GM10248 (cell line): Measurements from ENCODE around the gene PLCB1.

Source experiments
- CTCF ChIA-PET: fragments of 300-600 bp; sonication (Branson Sonifier 250); formaldehyde crosslinking; extraction: SDS; loops from one replicate; lab custom pipeline; 2021; ENCODE audit warnings: antibody characterized with exemption; lab: Yijun Ruan, JAX
- POLR2A ChIA-PET: fragments of 350-650 bp; sonication (Branson Sonifier 250); formaldehyde crosslinking; extraction: SDS; loops from one replicate; lab custom pipeline; 2020; ENCODE audit warnings: antibody characterized with exemption; lab: Yijun Ruan, JAX
- DNase-seq: peaks from one replicate; pipeline ENCODE4 v3.0.0; 2012; ENCODE audit errors: extremely low spot score
- TF ChIP-seq, protein P1 (sequence below): IDR thresholded peaks from 2 replicates; pipeline ENCODE4 v1.5.1; 2012; ENCODE audit warnings: mild to moderate bottlenecking, low read depth; ENCODE audit errors: extremely low read depth, missing control alignments, control extremely low read depth

PLCB1 gene

GRCh38 chr20:8401556-8401955 lies 269.5 kb downstream of the PLCB1 start:
- no peak for DNase-seq
- ChIA-PET POLR2A (no interaction called here), CTCF (interaction anchor here (1.0 to 1.9 kb wide), 3 partner anchors 11 to 17 kb away, joined by 3 to 10 read pairs (median 8); no protein-coding TSS in a partner anchor)
- TF ChIP-seq, protein P1, sequence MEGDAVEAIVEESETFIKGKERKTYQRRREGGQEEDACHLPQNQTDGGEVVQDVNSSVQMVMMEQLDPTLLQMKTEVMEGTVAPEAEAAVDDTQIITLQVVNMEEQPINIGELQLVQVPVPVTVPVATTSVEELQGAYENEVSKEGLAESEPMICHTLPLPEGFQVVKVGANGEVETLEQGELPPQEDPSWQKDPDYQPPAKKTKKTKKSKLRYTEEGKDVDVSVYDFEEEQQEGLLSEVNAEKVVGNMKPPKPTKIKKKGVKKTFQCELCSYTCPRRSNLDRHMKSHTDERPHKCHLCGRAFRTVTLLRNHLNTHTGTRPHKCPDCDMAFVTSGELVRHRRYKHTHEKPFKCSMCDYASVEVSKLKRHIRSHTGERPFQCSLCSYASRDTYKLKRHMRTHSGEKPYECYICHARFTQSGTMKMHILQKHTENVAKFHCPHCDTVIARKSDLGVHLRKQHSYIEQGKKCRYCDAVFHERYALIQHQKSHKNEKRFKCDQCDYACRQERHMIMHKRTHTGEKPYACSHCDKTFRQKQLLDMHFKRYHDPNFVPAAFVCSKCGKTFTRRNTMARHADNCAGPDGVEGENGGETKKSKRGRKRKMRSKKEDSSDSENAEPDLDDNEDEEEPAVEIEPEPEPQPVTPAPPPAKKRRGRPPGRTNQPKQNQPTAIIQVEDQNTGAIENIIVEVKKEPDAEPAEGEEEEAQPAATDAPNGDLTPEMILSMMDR, result no peak

DNA sequence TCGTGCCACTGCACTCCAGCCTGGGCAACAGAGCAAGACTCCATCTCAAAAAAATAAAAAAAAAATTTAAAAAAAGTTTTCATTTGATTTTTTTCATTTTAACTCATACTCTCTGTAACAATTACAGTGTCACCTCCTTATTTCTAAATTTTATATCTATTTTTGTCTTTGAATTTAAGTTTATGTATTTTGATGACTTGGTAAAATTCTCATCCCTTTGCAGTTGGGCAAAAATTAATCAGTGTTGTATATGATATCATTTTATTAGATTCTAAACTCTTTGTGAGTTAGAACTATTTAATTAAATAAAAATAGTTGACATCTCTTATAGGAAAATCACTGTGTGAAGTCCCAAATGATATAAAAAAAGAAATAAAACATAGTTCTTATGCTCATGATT lies 270.7 kb downstream of the PLCB1 start:
- ChIA-PET POLR2A (no interaction called here), CTCF (interaction anchor here (1.1 to 2.0 kb wide), 3 partner anchors 13 to 16 kb away, joined by 3 to 8 read pairs (median 6); no protein-coding TSS in a partner anchor)
- TF ChIP-seq, protein P1, result no peak
- DNase-seq, result no peak

DNA sequence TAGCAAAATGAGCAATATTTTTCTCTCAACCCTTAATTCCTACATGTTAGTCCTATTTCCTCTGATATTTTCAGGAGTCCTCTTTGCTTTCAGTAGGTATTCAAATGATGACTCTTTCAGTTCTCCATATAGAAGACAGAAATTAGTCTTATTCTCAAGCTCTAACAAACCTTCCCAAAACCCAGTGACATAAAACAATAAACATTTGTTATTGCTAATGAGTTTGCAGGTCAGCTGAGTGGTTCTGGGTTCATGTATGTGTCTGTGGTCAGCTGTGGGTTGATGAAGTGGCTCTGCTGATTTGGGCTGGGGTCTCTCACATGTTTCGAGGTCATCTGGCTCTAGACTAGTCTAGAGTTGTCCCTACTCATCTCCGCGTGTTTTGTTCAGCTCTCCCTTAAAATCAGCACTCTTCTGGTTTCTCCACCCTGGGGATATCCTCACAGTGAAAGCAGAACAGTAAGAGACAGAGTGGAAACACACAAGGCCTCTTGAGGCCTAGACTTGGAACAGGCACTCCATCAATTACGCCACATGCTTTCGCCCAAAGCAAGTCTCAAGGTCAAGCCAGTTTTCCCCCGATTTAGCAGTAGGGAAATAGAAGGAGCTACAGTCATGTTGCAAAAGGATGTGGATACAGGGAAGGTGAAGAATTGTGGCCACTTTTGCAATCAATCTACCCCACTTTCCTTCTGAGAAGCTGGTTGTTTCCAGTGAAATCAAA lies 273.0 kb downstream of the PLCB1 start:
- DNase-seq, result no peak
- CTCF ChIA-PET, result interaction anchor here (1.0 to 2.0 kb wide), 4 partner anchors 15 to 318 kb away, joined by 3 to 6 read pairs (median 4); no protein-coding TSS in a partner anchor
- POLR2A ChIA-PET, result no interaction called here
- TF ChIP-seq, protein P1, result no peak

GRCh38 chr20:8406391-8406790 lies 274.3 kb downstream of the PLCB1 start:
- TF ChIP-seq, protein P1, result no peak
- ChIA-PET CTCF (interaction anchor here (1.0 kb wide), 1 partner anchor 18 kb away, joined by 3 read pairs; no protein-coding TSS in a partner anchor), POLR2A (no interaction called here)
- no peak for DNase-seq

GRCh38 chr20:8408587-8409307 lies 276.7 kb downstream of the PLCB1 start:
- DNase-seq, result no peak
- TF ChIP-seq, protein P1, result no peak
- CTCF ChIA-PET, result interaction anchor here (1.7 kb wide), 1 partner anchor 19 kb away, joined by 7 read pairs; no protein-coding TSS in a partner anchor
- POLR2A ChIA-PET, result no interaction called here

GRCh38 chr20:8413691-8414090 lies 281.6 kb downstream of the PLCB1 start:
- DNase-seq, result no peak
- CTCF ChIA-PET, result interaction anchor here (1.0 kb wide), 1 partner anchor 10 kb away, joined by 3 read pairs; no protein-coding TSS in a partner anchor
- POLR2A ChIA-PET, result no interaction called here
- TF ChIP-seq, protein P1, result no peak
